ENCODE measurements around the gene TSPOAP1. TPM values are rescaled to one million over a fixed set of nuclear protein-coding genes. Genes with fewer than 3 reads are reported as not detected.

The TSPOAP1 gene
- total RNA-seq, 4 donors from 2014 or later: 0.59 to 43.7 (median 32.4) TPM

DNA sequence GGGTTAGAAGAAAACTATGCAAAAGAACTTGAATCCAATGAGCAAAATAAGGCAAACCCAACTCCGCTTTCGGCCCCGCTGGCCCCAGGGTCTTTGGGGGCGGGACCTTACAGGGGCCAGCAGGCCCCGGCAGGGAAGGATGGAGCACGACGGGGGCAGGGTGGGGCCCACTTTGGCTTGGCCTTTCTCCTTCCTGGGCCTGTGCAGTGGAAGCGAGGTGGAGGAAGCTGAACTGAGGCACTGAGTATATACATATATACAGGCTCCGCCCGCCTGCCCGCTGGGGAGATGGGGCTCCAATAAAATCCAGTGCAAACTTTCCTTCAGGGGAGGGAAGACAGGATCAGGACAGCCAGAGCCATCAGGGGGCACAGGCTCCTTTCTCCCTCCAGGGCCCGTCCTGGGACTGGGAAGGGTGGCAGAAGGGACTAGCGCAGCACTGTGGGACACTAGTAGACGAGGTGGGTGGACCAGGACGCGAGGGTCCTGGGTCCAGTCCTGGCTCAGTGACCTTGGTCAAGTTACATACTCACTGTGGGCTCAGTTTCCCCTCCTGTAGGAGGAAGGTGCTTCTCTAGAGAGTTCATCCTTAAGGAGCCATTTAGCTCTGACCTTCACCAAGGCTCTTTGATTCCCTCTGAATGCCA is 27.0 kb downstream of the TSPOAP1 start:
- Histone ChIP-seq H3K4me3 (no peak overlapping the region), H3K4me1 (no peaks in the 10 kb centered on the region), H3K36me3 (no peaks in the 10 kb centered on the region), H3K27me3 (no peaks in the 10 kb centered on the region), H3K27ac (no peak overlapping the region), H3K9me3 (no peaks in the 10 kb centered on the region)
- DNase-seq: no peak
- TF ChIP-seq, protein P1, sequence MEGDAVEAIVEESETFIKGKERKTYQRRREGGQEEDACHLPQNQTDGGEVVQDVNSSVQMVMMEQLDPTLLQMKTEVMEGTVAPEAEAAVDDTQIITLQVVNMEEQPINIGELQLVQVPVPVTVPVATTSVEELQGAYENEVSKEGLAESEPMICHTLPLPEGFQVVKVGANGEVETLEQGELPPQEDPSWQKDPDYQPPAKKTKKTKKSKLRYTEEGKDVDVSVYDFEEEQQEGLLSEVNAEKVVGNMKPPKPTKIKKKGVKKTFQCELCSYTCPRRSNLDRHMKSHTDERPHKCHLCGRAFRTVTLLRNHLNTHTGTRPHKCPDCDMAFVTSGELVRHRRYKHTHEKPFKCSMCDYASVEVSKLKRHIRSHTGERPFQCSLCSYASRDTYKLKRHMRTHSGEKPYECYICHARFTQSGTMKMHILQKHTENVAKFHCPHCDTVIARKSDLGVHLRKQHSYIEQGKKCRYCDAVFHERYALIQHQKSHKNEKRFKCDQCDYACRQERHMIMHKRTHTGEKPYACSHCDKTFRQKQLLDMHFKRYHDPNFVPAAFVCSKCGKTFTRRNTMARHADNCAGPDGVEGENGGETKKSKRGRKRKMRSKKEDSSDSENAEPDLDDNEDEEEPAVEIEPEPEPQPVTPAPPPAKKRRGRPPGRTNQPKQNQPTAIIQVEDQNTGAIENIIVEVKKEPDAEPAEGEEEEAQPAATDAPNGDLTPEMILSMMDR (IDR thresholded peaks at IDR 0.05): no peak
- no peak for TF ChIP-seq POLR2A (IDR thresholded peaks at IDR 0.05)
- intact Hi-C loops (cut with DNase I; ENCODE audit: low total_unique reads): no loop called here

DNA sequence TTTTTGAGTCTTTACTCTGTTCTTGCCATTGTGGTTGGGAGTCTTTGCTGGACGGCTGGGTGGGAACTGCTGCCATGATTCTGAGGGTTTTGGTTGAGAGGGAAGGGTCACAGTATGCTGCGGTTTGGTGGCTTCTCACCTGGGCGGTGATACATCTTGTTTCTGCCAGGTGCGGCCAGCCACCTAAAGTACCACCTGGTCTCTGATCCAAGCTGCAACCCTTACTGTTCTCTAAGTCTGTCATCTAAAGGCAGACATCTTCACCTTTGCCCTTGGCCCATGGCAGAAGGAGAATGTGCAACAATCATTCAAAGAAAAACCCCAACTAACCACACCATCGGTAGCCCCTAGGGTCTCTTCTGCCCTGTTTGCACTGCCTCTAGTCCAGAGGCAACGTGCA is 28.3 kb downstream of the TSPOAP1 start:
- intact Hi-C loops (cut with DNase I; ENCODE audit: low total_unique reads): no loop called here
- DNase-seq: no peak
- no peak for TF ChIP-seq POLR2A (IDR thresholded peaks at IDR 0.05)
- TF ChIP-seq, protein P1 (IDR thresholded peaks at IDR 0.05): no peak

DNA sequence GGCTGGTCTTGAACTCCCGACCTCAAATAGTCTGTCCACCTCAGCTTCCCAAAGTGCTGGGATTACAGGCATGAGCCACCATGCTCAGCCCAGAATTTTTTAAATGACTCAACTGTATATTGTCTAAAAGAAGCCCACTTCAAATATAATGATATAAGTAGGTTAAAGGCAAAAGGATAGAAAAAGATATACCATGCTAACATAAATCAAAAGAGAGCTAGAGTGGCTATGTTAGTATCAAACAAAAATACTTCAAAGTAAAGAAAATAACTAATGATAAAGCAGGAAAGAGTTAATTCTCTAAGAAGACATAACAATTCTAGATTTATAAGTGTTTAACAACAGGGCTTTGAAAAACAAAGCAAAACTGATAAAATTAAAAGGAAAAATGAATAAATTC is 34.6 kb downstream of the TSPOAP1 start:
- no peak overlapping the region for H3K27ac ChIP-seq
- no peaks in the 10 kb centered on the region for H3K9me3 ChIP-seq
- TF ChIP-seq POLR2A (IDR thresholded peaks at IDR 0.05): no peak
- TF ChIP-seq, protein P1 (IDR thresholded peaks at IDR 0.05): no peak
- no peaks in the 10 kb centered on the region for H3K36me3 ChIP-seq
- no peak for DNase-seq
- no peak overlapping the region for H3K4me3 ChIP-seq
- intact Hi-C loops (cut with DNase I; ENCODE audit: low total_unique reads): no loop called here
- H3K4me1 ChIP-seq: no peaks in the 10 kb centered on the region
- H3K27me3 ChIP-seq: no peaks in the 10 kb centered on the region

More for the DNA sequence above, 28.3 kb downstream of the TSPOAP1 start:
- Histone ChIP-seq H3K4me1 (no peaks in the 10 kb centered on the region), H3K9me3 (no peaks in the 10 kb centered on the region), H3K27me3 (no peaks in the 10 kb centered on the region), H3K27ac (no peak overlapping the region), H3K4me3 (no peak overlapping the region), H3K36me3 (no peaks in the 10 kb centered on the region)

DNA sequence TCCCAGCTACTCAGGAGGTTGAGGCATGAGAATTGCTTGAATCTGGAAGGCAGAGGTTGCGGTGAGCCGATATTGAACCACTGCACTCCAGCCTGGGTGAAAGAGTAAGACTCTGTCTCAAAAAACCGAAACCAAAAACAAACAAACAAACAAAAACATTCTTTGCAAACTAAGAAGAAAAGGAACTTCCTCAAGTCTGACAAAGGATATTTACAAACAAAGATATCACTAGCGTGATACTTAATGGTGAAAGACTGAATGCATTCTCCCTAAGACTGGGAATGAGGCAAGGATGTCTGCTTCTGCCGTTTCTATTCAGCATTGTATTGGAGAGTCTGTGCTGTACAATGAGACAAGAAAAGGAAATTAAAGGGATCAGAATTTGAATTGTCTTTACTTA is 37.3 kb downstream of the TSPOAP1 start:
- H3K27me3 ChIP-seq: no peaks in the 10 kb centered on the region
- intact Hi-C loops (cut with DNase I; ENCODE audit: low total_unique reads): no loop called here
- H3K4me3 ChIP-seq: no peak overlapping the region
- DNase-seq: no peak
- no peaks in the 10 kb centered on the region for H3K36me3 ChIP-seq
- TF ChIP-seq POLR2A (IDR thresholded peaks at IDR 0.05): no peak
- TF ChIP-seq, protein P1 (IDR thresholded peaks at IDR 0.05): no peak
- no peaks in the 10 kb centered on the region for H3K4me1 ChIP-seq
- no peak overlapping the region for H3K27ac ChIP-seq
- no peaks in the 10 kb centered on the region for H3K9me3 ChIP-seq

DNA sequence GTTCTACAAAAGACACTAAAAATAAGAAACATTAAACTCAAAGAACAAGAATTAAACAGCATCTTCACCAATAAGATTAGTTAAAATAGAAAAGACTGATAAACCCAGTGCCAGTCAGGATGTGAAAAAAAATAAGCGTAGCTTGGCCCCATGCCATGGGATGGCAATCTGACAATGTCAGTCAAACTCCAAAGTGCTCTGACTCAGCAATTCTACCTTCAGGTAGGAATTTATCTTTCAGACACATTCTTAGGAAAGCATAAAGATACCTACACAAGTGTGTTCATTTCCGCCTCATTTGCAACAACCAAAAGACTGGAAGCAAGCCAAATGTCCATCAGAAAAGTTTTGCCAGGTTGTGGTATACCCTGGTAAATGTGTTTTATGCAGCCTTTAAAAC is 38.7 kb downstream of the TSPOAP1 start:
- H3K4me1 ChIP-seq: no peaks in the 10 kb centered on the region
- no peak for DNase-seq
- H3K9me3 ChIP-seq: no peaks in the 10 kb centered on the region
- no peak overlapping the region for H3K4me3 ChIP-seq
- no peak for TF ChIP-seq POLR2A (IDR thresholded peaks at IDR 0.05)
- TF ChIP-seq, protein P1 (IDR thresholded peaks at IDR 0.05): no peak
- no peak overlapping the region for H3K27ac ChIP-seq
- no peaks in the 10 kb centered on the region for H3K27me3 ChIP-seq
- intact Hi-C loops (cut with DNase I; ENCODE audit: low total_unique reads): no loop called here
- H3K36me3 ChIP-seq: no peaks in the 10 kb centered on the region

All from uterus (tissue), 4 donors.